ENCODE results near the gene GPR15.
"Not testable (repeated sequence)": the region's sequence is repeated elsewhere in the genome, so short reads cannot be mapped to it uniquely, and the experiment has no call there.

The GPR15 gene

GRCh38 chr3:98557324-98558010, 25.7 kb downstream of the GPR15 start:
- peak in 1 of 2 donors; percentile 72 for DNase-seq (ENCODE audit: low read depth in 1 of 2, low spot score in 1 of 2)

- DNase-seq (ENCODE audit: low read depth in 1 of 2, low spot score in 1 of 2) = no peak
Measured at GRCh38 chr3:98558100-98558827, 26.5 kb downstream of the GPR15 start.

GRCh38 chr3:98559769-98560168, 28.0 kb downstream of the GPR15 start:
- not testable (repeated sequence) for DNase-seq (ENCODE audit: low read depth in 1 of 2, low spot score in 1 of 2)

GRCh38 chr3:98560911-98561310, 29.1 kb downstream of the GPR15 start:
- no peak for DNase-seq (ENCODE audit: low read depth in 1 of 2, low spot score in 1 of 2)

- no peak for DNase-seq (ENCODE audit: low read depth in 1 of 2, low spot score in 1 of 2)
Measured at GRCh38 chr3:98561727-98562521, 30.1 kb downstream of the GPR15 start.

GRCh38 chr3:98563661-98564281, 32.0 kb downstream of the GPR15 start:
- no peak for DNase-seq (ENCODE audit: low read depth in 1 of 2, low spot score in 1 of 2)

GRCh38 chr3:98564282-98565005, 32.7 kb downstream of the GPR15 start:
- DNase-seq (ENCODE audit: low read depth in 1 of 2, low spot score in 1 of 2) = no peak

GRCh38 chr3:98565237-98565643, 33.5 kb downstream of the GPR15 start:
- DNase-seq (ENCODE audit: low read depth in 1 of 2, low spot score in 1 of 2) = no peak

- DNase-seq (ENCODE audit: low read depth in 1 of 2, low spot score in 1 of 2) = no peak
Measured at GRCh38 chr3:98565843-98566242, 34.1 kb downstream of the GPR15 start.

- no peak for DNase-seq (ENCODE audit: low read depth in 1 of 2, low spot score in 1 of 2)
Measured at GRCh38 chr3:98567666-98568270, 36.0 kb downstream of the GPR15 start.

GRCh38 chr3:98568402-98568801, 36.6 kb downstream of the GPR15 start:
- DNase-seq (ENCODE audit: low read depth in 1 of 2, low spot score in 1 of 2) = no peak

- DNase-seq (ENCODE audit: low read depth in 1 of 2, low spot score in 1 of 2) = no peak
Measured at GRCh38 chr3:98573181-98573728, 41.5 kb downstream of the GPR15 start.

GRCh38 chr3:98574132-98574531, 42.4 kb downstream of the GPR15 start:
- DNase-seq (ENCODE audit: low read depth in 1 of 2, low spot score in 1 of 2) = no peak

- no peak for DNase-seq (ENCODE audit: low read depth in 1 of 2, low spot score in 1 of 2)
Measured at GRCh38 chr3:98577178-98577895, 45.6 kb downstream of the GPR15 start.

- no peak for DNase-seq (ENCODE audit: low read depth in 1 of 2, low spot score in 1 of 2)
Measured at GRCh38 chr3:98580401-98581386, 48.9 kb downstream of the GPR15 start.

GRCh38 chr3:98581474-98581873, 49.7 kb downstream of the GPR15 start:
- no peak for DNase-seq (ENCODE audit: low read depth in 1 of 2, low spot score in 1 of 2)

- no peak for DNase-seq (ENCODE audit: low read depth in 1 of 2, low spot score in 1 of 2)
Measured at GRCh38 chr3:98582042-98582441, 50.3 kb downstream of the GPR15 start.

- no peak for DNase-seq (ENCODE audit: low read depth in 1 of 2, low spot score in 1 of 2)
Measured at GRCh38 chr3:98583766-98584165, 52.0 kb downstream of the GPR15 start.
